Embryonic facial prominence (tissue), 1 donor: ENCODE data around the gene JAML.

ENCODE experiments used
- DNase-seq: peaks from one replicate; pipeline ENCODE4 v3.0.0-alpha.2; 2016; ENCODE audit errors: extremely low spot score

Gene JAML

GRCh38 chr11:118224511-118225188, at the start of gene JAML:
JAML (minus strand) TSS chr11:118225011; CDS start chr11:118214866, 10,145 bp downstream.
- no peak for DNase-seq

- DNase-seq: no peak
Observed at GRCh38 chr11:118274186-118274585, 49.4 kb upstream of the JAML start.

- no peak for DNase-seq
Observed at GRCh38 chr11:118272001-118272400, 47.2 kb upstream of the JAML start.

GRCh38 chr11:118267486-118267885, 42.7 kb upstream of the JAML start:
- no peak for DNase-seq

GRCh38 chr11:118265954-118266353, 41.1 kb upstream of the JAML start:
- no peak for DNase-seq

- no peak for DNase-seq
Observed at GRCh38 chr11:118264569-118265465, 40.0 kb upstream of the JAML start.

GRCh38 chr11:118263695-118264568, 39.1 kb upstream of the JAML start, which contains the start of gene MPZL2:
MPZL2 (minus strand) TSS chr11:118264297; CDS start chr11:118264153, 144 bp downstream.
- DNase-seq: peak; percentile 25

- DNase-seq: no peak
Observed at GRCh38 chr11:118263112-118263511, 38.3 kb upstream of the JAML start.

- DNase-seq: no peak
Observed at GRCh38 chr11:118260353-118260752, 35.5 kb upstream of the JAML start.

GRCh38 chr11:118259138-118259537, 34.3 kb upstream of the JAML start:
- no peak for DNase-seq

GRCh38 chr11:118258410-118258809, 33.6 kb upstream of the JAML start:
- DNase-seq: no peak

GRCh38 chr11:118252688-118253087, 27.9 kb upstream of the JAML start:
- DNase-seq: no peak

- peak; percentile 84 for DNase-seq
Observed at GRCh38 chr11:118251858-118252652, 27.2 kb upstream of the JAML start, which contains the start of gene MPZL3. MPZL3 (minus strand) TSS chr11:118252365; CDS start chr11:118252294, 71 bp downstream.

GRCh38 chr11:118247041-118247440, 22.2 kb upstream of the JAML start:
- no peak for DNase-seq

GRCh38 chr11:118245936-118246562, 21.2 kb upstream of the JAML start:
- no peak for DNase-seq

- DNase-seq: no peak
Observed at GRCh38 chr11:118243993-118244762, 19.4 kb upstream of the JAML start.

- DNase-seq: no peak
Observed at GRCh38 chr11:118243161-118243560, 18.4 kb upstream of the JAML start.

GRCh38 chr11:118241764-118242098, 16.9 kb upstream of the JAML start:
- DNase-seq: no peak

GRCh38 chr11:118240999-118241763, 16.4 kb upstream of the JAML start:
- no peak for DNase-seq
